Karpas-422 (cell line): ENCODE measurements around the gene SUGP1. TPM values are rescaled to one million over a fixed set of nuclear protein-coding genes. Genes with fewer than 3 reads are reported as not detected.

Experiments
- DNase-seq: peaks from one replicate; pipeline ENCODE4 v3.0.0-alpha.2; 2015
- H2AFZ ChIP-seq: fragments of 200-600 bp; sonication (generic); 2 replicates; pipeline ENCODE4 v1.6.1; 2014; ENCODE audit warnings: antibody characterized with exemption, low read length, mixed read lengths
- H3K27ac ChIP-seq: fragments of 200-600 bp; sonication (generic); 2 replicates; pipeline ENCODE4 v1.5.1; 2014; ENCODE audit warnings: mild to moderate bottlenecking, low read length, moderate library complexity
- H3K27me3 ChIP-seq: fragments of 200-600 bp; sonication (generic); 2 replicates; pipeline ENCODE4 v1.6.1; 2014; ENCODE audit warnings: low read length, mixed read lengths
- H3K36me3 ChIP-seq: fragments of 200-600 bp; sonication (generic); 2 replicates; pipeline ENCODE4 v1.6.1; 2014; ENCODE audit warnings: low read length, mixed read lengths; ENCODE audit not compliant: insufficient read depth
- H3K4me1 ChIP-seq: fragments of 200-600 bp; sonication (generic); 2 replicates; pipeline ENCODE4 v1.6.1; 2014; ENCODE audit warnings: mild to moderate bottlenecking, low read length, mixed read lengths
- H3K4me2 ChIP-seq: fragments of 200-600 bp; sonication (generic); 2 replicates; pipeline ENCODE4 v1.6.1; 2014; ENCODE audit warnings: low read length, low read depth, mild to moderate bottlenecking; ENCODE audit not compliant: poor library complexity, severe bottlenecking
- H3K4me3 ChIP-seq: fragments of 200-600 bp; sonication (generic); 2 replicates; pipeline ENCODE4 v1.5.1; 2014; ENCODE audit warnings: mild to moderate bottlenecking, antibody characterized with exemption, low read length, mixed read lengths
- H3K79me2 ChIP-seq: fragments of 200-600 bp; sonication (generic); 2 replicates; pipeline ENCODE4 v1.6.1; 2014; ENCODE audit warnings: mild to moderate bottlenecking, low read length, mixed read lengths
- H3K9ac ChIP-seq: fragments of 200-600 bp; sonication (generic); 2 replicates; pipeline ENCODE4 v1.6.0; 2014; ENCODE audit warnings: low read length
- H3K9me2 ChIP-seq: fragments of 200-600 bp; sonication (generic), shearing (Covaris generic); replicated peaks from 2 replicates; pipeline ENCODE4 v1.6.0; 2014; ENCODE audit warnings: mild to moderate bottlenecking, low read length, moderate library complexity; ENCODE audit not compliant: insufficient read depth
- H3K9me3 ChIP-seq: fragments of 300-700, 200-600 bp; sonication (generic); 2 replicates; pipeline ENCODE4 v1.6.1; 2014; ENCODE audit warnings: low read length, mixed read lengths
- H4K20me1 ChIP-seq: fragments of 200-600 bp; sonication (generic); 2 replicates; pipeline ENCODE4 v1.6.1; 2014; ENCODE audit warnings: mild to moderate bottlenecking, antibody characterized with exemption, low read length, low read depth; ENCODE audit not compliant: insufficient read depth
- total RNA-seq: library from RNA; depleted of rRNA; stranded (reverse); fragments of >200 nt; shearing (Covaris generic); gene quantifications from 2 replicates; pipeline ENCODE4 v1.2.3, GENCODE V29; 2014; ENCODE audit warnings: low replicate concordance; rRNA removed

Gene SUGP1, protein sequence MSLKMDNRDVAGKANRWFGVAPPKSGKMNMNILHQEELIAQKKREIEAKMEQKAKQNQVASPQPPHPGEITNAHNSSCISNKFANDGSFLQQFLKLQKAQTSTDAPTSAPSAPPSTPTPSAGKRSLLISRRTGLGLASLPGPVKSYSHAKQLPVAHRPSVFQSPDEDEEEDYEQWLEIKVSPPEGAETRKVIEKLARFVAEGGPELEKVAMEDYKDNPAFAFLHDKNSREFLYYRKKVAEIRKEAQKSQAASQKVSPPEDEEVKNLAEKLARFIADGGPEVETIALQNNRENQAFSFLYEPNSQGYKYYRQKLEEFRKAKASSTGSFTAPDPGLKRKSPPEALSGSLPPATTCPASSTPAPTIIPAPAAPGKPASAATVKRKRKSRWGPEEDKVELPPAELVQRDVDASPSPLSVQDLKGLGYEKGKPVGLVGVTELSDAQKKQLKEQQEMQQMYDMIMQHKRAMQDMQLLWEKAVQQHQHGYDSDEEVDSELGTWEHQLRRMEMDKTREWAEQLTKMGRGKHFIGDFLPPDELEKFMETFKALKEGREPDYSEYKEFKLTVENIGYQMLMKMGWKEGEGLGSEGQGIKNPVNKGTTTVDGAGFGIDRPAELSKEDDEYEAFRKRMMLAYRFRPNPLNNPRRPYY
- 21.4 and 49.5 TPM in 2 replicates for total RNA-seq

DNA sequence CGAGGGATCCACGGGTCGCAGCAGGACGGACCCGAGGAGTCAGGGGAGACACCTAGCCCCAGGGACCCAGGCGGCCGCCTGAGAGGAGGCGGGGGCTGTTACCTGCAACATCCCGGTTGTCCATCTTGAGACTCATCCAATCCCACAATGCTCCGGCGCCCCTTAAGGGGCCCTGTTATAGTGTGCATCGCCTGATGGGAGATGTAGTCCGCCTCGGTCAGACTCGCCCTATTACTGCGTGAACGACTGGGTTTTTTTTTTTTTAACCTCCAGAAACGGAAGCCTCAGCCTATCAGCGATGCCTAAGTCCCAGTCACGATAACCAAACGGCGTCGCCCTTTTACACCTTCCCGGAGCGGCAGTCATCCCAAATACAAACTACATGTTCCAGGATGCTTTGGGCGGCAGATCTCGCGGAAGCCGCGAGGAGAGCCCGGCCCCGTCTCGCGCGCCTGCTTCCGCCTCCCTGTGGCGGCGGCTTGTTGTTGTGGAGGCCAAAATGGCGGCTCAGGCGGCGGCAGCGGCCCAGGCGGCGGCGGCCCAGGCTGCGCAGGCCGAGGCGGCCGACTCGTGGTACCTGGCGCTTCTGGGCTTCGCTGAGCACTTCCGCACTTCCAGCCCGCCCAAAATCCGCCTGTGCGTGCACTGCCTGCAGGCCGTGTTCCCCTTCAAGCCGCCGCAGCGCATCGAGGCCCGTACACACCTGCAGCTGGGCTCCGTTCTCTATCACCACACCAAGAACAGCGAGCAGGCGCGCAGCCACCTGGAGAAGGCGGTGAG lies at the start of gene SUGP1, which contains the start of gene MAU2:
SUGP1 (minus strand) TSS at position 149 of the 780 bp plus-strand sequence; CDS start at position 136, 13 bp downstream.
MAU2 (plus strand) TSS at position 469 of the 780 bp plus-strand sequence; CDS start at position 500, 31 bp downstream.
- DNase-seq = peak; percentile 97
- peaks cover 87% of the 10 kb centered on the region for H3K79me2 ChIP-seq
- H2AFZ ChIP-seq = peak within 1 kb of the TSS; percentile 86; the same call in 1 of the 2 replicates
- no peaks in the 10 kb centered on the region for H4K20me1 ChIP-seq
- peak within 1 kb of the TSS; percentile 91 for H3K4me3 ChIP-seq
- H3K27ac ChIP-seq = peak within 1 kb of the TSS; percentile 76
- peaks cover 15% of the 10 kb centered on the region for H3K36me3 ChIP-seq
- no peaks in the 10 kb centered on the region for H3K9me2 ChIP-seq
- H3K4me1 ChIP-seq = peaks cover 25% of the 10 kb centered on the region
- H3K4me2 ChIP-seq = peak within 1 kb of the TSS; percentile 91
- no peaks in the 10 kb centered on the region for H3K27me3 ChIP-seq
- peak within 1 kb of the TSS; percentile 96 for H3K9ac ChIP-seq
- no peaks in the 10 kb centered on the region for H3K9me3 ChIP-seq

DNA sequence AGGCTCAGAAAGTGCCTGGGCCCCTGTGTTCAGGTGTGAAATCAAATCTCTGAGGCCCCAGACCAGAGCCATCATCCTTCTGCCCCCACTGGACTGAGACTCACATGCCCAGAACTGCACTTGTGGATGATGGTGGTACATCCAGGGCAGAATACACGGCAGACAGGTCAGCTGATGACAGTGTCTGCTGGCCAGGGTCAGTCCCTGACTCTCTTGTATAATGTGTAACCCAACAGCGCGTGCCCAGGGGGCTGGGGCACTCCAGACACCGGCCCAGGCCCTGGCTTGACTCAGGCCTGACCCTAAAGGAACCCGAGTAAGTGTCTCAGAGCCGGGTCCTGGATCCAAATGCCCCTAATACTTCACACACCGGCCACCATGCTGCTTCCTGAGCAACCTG lies 47.8 kb upstream of the SUGP1 start:
- H3K79me2 ChIP-seq = no peaks in the 10 kb centered on the region
- no peaks in the 10 kb centered on the region for H3K27me3 ChIP-seq
- no peak overlapping the region for H3K9ac ChIP-seq

DNA sequence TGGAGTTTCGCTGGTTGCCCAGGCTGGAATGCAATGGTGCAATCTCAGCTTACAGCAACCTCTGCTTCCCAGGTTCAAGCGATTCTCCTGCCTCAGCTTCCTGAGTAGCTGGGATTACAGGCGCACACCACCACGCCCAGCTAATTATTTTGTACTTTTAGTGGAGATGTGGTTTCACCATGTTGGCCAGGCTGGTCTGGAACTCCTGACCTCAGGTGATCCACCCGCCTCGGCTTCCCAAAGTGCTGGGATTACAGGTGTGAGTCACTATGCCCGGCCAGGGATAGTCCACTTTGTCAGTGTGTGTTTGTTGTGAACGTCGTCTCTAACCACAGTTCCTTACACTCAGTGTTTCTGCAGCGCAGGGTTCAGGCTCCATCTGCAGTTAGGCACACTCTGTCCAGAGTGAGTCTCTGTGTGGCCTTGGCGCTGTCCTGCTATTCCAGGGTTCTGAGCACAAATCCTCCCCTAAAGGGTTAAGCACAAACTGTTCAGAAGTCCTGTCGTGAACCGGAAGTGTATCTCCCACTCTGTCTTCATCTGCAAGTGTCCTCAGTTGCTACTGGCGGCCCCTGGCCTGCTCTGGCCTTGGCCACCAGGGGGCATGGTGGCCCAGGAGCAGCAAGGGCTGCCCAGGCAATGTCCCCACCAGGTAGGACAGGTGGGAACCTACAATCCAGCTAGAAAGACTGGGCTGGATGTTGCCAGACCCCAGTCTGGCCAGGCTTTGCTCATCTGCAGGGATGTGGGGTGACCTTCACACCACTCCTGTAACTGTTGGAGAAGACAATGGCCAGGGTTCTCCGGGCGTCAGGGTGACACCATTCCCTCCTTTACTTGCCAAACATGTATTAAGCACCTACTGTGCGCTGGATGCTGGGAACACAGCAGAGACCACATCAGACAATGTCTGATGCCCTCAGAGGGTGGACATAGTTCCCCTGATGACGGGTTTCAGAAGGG lies 46.4 kb upstream of the SUGP1 start:
- peak overlapping the region; percentile 45; the same call in 1 of the 2 replicates for H3K4me3 ChIP-seq
- no peak overlapping the region for H3K27ac ChIP-seq
- H3K4me2 ChIP-seq = peak overlapping the region; percentile 63
- H3K79me2 ChIP-seq = no peaks in the 10 kb centered on the region
- H3K27me3 ChIP-seq = no peaks in the 10 kb centered on the region
- H3K9me2 ChIP-seq = no peaks in the 10 kb centered on the region
- DNase-seq = peak; percentile 92
- H4K20me1 ChIP-seq = no peaks in the 10 kb centered on the region
- H3K9ac ChIP-seq = peak overlapping the region; percentile 42
- H3K4me1 ChIP-seq = peaks cover 16% of the 10 kb centered on the region
- no peaks in the 10 kb centered on the region for H3K9me3 ChIP-seq
- H3K36me3 ChIP-seq = no peaks in the 10 kb centered on the region
- peak overlapping the region; percentile 97 for H2AFZ ChIP-seq

More for the DNA sequence above, 47.8 kb upstream of the SUGP1 start:
- Histone ChIP-seq H3K9me3 (no peaks in the 10 kb centered on the region), H2AFZ (no peak overlapping the region), H3K4me2 (no peak overlapping the region), H3K4me1 (peaks cover 22% of the 10 kb centered on the region), H3K4me3 (no peak overlapping the region), H3K27ac (no peak overlapping the region), H4K20me1 (no peaks in the 10 kb centered on the region), H3K36me3 (no peaks in the 10 kb centered on the region), H3K9me2 (no peaks in the 10 kb centered on the region)
- no peak for DNase-seq

DNA sequence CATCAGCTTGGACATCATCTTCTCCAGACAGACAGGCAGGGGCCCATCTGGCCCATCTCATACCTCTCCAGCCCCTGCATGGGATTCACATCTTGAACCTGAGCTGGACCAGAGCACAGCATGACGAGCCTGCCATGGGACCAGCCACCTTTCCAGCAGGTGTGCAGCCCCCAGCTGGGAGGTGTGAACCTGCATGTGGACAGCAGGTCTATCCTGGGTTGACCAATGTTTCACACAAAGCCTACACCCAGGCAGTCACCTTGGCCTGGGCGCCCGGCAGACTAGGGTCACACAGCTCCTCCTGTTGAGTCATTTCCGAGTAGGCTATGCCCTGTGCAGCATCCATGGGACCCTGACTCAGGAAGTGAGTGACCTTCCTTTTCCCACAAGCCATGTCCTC lies 41.8 kb upstream of the SUGP1 start:
- no peaks in the 10 kb centered on the region for H3K9me2 ChIP-seq
- H3K4me3 ChIP-seq = no peak overlapping the region
- H3K27ac ChIP-seq = no peak overlapping the region
- no peaks in the 10 kb centered on the region for H3K36me3 ChIP-seq
- no peak for DNase-seq
- no peak overlapping the region for H3K9ac ChIP-seq
- H3K4me2 ChIP-seq = no peak overlapping the region
- peaks cover 29% of the 10 kb centered on the region for H3K4me1 ChIP-seq
- H3K9me3 ChIP-seq = no peaks in the 10 kb centered on the region
- no peaks in the 10 kb centered on the region for H3K79me2 ChIP-seq
- no peak overlapping the region for H2AFZ ChIP-seq
- no peaks in the 10 kb centered on the region for H4K20me1 ChIP-seq
- H3K27me3 ChIP-seq = no peaks in the 10 kb centered on the region

DNA sequence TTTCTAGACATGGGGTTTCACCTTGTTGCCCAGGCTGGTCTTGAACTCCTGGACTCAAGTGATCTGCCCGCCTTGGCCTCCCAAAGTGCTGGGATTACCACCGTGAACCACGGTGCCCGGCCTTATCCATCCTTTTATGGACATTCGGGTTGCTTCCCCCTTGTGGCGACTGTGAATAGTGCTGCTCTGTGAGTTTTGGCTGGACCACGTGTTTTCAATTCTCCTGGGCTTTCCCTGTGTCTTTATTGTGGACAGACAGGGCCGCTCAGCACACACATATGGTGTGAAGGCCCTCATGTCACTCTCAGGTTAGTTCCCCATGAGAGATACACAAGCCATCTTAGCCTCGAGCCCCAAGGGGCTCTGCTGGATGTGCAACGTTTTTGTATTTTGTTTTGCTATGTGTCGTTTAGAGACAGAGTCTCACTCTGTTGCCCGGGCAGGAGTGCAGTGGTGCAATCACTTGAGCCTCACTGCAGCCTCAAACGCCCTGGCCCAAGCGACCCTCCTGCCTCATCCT lies 40.8 kb upstream of the SUGP1 start:
- H3K4me2 ChIP-seq = peak overlapping the region; percentile 46
- DNase-seq = peak; percentile 91
- no peaks in the 10 kb centered on the region for H3K27me3 ChIP-seq
- H3K9me3 ChIP-seq = no peaks in the 10 kb centered on the region
- 0 out of 2 replicates have a peak overlapping the region, but pooled peaks have one; percentile 22 for H3K27ac ChIP-seq
- H3K9me2 ChIP-seq = no peaks in the 10 kb centered on the region
- peak overlapping the region; percentile 88; the same call in 1 of the 2 replicates for H2AFZ ChIP-seq
- H3K4me3 ChIP-seq = no peak overlapping the region; the same call in 1 of the 2 replicates
- H3K36me3 ChIP-seq = 0 out of 2 replicates have a peak, but pooled peaks cover 5% of the 10 kb centered on the region
- no peaks in the 10 kb centered on the region for H3K79me2 ChIP-seq
- H4K20me1 ChIP-seq = no peaks in the 10 kb centered on the region
- peak overlapping the region; percentile 39 for H3K9ac ChIP-seq
- peaks cover 24% of the 10 kb centered on the region for H3K4me1 ChIP-seq

DNA sequence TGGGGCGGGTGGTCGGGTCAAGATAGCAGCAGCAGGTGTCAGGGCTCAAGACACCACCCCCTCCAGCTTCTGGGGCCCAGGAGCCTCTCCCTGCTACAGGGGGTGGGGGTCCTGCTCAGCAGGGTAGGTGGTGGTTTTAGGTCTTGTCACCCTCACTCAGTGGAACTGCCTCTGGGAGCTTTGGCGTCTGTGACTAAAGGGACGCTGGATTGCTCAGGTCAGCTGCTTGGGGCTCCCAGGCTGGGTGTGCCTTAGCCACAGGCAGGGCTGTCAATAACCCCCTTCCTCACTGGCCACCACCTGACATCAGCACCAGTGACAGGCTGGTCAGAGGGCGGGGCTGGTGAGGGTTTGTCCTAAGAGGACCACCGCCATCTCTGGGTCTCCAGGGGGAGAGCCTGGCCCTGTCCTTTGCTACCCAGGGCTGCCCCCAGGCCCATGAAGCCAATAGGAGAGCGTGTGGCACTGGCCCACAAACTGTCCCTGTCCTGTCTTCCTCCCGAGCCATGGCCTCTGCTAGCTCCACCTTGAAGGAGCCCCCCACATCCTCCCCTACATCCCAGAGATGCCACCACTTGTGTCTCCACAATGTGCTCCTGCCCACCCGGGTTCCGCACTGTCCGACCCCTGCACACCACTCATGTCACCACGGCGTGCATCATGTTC lies 36.7 kb upstream of the SUGP1 start:
- Histone ChIP-seq H3K27me3 (no peaks in the 10 kb centered on the region), H3K36me3 (0 out of 2 replicates have a peak, but pooled peaks cover 5% of the 10 kb centered on the region), H4K20me1 (no peaks in the 10 kb centered on the region), H3K9me2 (no peaks in the 10 kb centered on the region), H3K27ac (no peak overlapping the region), H2AFZ (no peak overlapping the region), H3K9ac (no peak overlapping the region), H3K9me3 (no peaks in the 10 kb centered on the region), H3K79me2 (no peaks in the 10 kb centered on the region), H3K4me3 (no peak overlapping the region), H3K4me2 (no peak overlapping the region), H3K4me1 (peaks cover 13% of the 10 kb centered on the region)
- no peak for DNase-seq

DNA sequence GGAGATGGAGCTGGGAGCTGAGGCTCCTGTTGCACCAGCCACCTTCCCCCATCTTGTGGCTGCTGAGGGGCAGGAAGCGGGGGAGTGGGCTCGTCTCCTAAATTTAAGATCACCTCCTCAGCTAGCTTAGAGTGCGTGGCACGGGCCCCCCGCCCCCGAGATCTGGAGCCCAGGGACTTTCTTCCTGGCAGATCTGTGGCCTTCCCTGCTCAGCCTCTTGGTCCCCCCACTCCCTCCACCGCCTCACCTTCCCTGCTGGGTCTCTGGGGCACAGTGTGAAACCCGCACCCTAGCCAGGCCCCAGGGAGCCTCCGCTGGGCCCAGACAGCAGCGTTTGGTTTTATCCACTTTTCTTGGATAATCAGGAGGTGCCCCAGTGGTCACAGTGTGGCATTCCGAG lies 36.2 kb upstream of the SUGP1 start:
- Histone ChIP-seq H4K20me1 (no peaks in the 10 kb centered on the region), H3K4me2 (no peak overlapping the region), H3K27ac (no peak overlapping the region), H3K36me3 (0 out of 2 replicates have a peak, but pooled peaks cover 5% of the 10 kb centered on the region), H3K79me2 (no peaks in the 10 kb centered on the region), H3K4me3 (no peak overlapping the region), H3K27me3 (no peaks in the 10 kb centered on the region), H3K9me2 (no peaks in the 10 kb centered on the region), H2AFZ (no peak overlapping the region), H3K9me3 (no peaks in the 10 kb centered on the region), H3K9ac (no peak overlapping the region), H3K4me1 (peaks cover 13% of the 10 kb centered on the region)
- no peak for DNase-seq
